Umbilical cord (tissue), 1 donor: ENCODE data around the gene PDE11A. TPM values are rescaled to one million over a fixed set of nuclear protein-coding genes. Genes with fewer than 3 reads are reported as not detected.

ENCODE experiments used
- total RNA-seq: library from RNA; depleted of rRNA; stranded (reverse); fragments of >200 nt; gene quantifications from one replicate; pipeline ENCODE4 v1.2.3, GENCODE V29; 2014; ENCODE audit warnings: low replicate concordance; ENCODE audit not compliant: insufficient read depth

Gene PDE11A
- total RNA-seq, 1 donor from 2014 or later, result 0.72 TPM

Other genes with a start within 250 kb of the PDE11A start
- gene RBM45, start 39.7 kb upstream of the PDE11A start, total RNA-seq, result 38.5 TPM
- gene OSBPL6, start 121.7 kb upstream of the PDE11A start, total RNA-seq, result 0.96 TPM